Liver (tissue), 9 donors: ENCODE data around the gene NAAA. TPM values are rescaled to one million over a fixed set of nuclear protein-coding genes. Genes with fewer than 3 reads are reported as not detected.
"Not testable (repeated sequence)": the region's sequence is repeated elsewhere in the genome, so short reads cannot be mapped to it uniquely, and the experiment has no call there.

ENCODE experiments used
- DNase-seq: peaks from one replicate; pipeline ENCODE4 v3.0.0-alpha.2; 2017; ENCODE audit warnings: low spot score
- H3K27ac ChIP-seq, 2 donors: one replicate each; pipeline ENCODE4 v1.7.0; 2013; ENCODE audit warnings: inconsistent platforms in 2 of 2, low read length in 2 of 2, control low read depth in 1 of 2, low read depth in 1 of 2, mild to moderate bottlenecking in 1 of 2
- H3K27me3 ChIP-seq, 4 donors: one replicate each; pipeline versions ENCODE4 v1.6.1 to v1.7.0; 2013; ENCODE audit warnings: low read length in 3 of 4, inconsistent platforms in 1 of 4, mild to moderate bottlenecking in 1 of 4, moderate library complexity in 1 of 4; ENCODE audit not compliant: control insufficient read depth in 4 of 4, insufficient read depth in 4 of 4
- H3K36me3 ChIP-seq, 4 donors: one replicate each; pipeline versions ENCODE4 v1.6.1 to v1.7.0; 2013; ENCODE audit warnings: low read length in 3 of 4, mild to moderate bottlenecking in 3 of 4, low read depth in 1 of 4, moderate library complexity in 1 of 4; ENCODE audit not compliant: control insufficient read depth in 4 of 4, insufficient read depth in 3 of 4
- H3K4me1 ChIP-seq, 4 donors: one replicate each; pipeline versions ENCODE4 v1.6.1 to v1.7.0; 2013; ENCODE audit warnings: low read length in 3 of 4, mild to moderate bottlenecking in 3 of 4, moderate library complexity in 1 of 4; ENCODE audit not compliant: control insufficient read depth in 4 of 4, insufficient read depth in 4 of 4
- H3K4me3 ChIP-seq, 3 donors: one replicate each; pipeline versions ENCODE4 v1.6.1 to v1.7.0; 2013; ENCODE audit warnings: low read length in 3 of 3, control low read depth in 1 of 3, low read depth in 1 of 3, mild to moderate bottlenecking in 1 of 3
- H3K9ac ChIP-seq, 2 donors: one replicate each; pipeline ENCODE4 v1.7.0; 2013; ENCODE audit warnings: low read length in 2 of 2, mild to moderate bottlenecking in 2 of 2, moderate library complexity in 2 of 2, control low read depth in 1 of 2, low read depth in 1 of 2
- H3K9me3 ChIP-seq, 4 donors: one replicate each; pipeline versions ENCODE4 v1.6.1 to v1.7.0; 2013; ENCODE audit warnings: low read length in 3 of 4; ENCODE audit not compliant: control insufficient read depth in 4 of 4
- EGR1 ChIP-seq, 2 donors: IDR thresholded peaks; 2 replicates each; pipeline ENCODE4 v1.6.1; 2016 to 2018; ENCODE audit warnings: antibody characterized with exemption in 2 of 2, low read depth in 2 of 2
- FOXA2 ChIP-seq: IDR thresholded peaks from 2 replicates; pipeline ENCODE4 v1.6.1; 2016; ENCODE audit warnings: antibody characterized with exemption
- GABPA ChIP-seq, 2 donors: IDR thresholded peaks in 1 of 2; conservative IDR thresholded peaks in 1 of 2; 2 replicates each; pipeline ENCODE4 v1.6.1; 2016; ENCODE audit warnings: antibody characterized with exemption in 2 of 2, mild to moderate bottlenecking in 1 of 2, moderate library complexity in 1 of 2
- HNF4A ChIP-seq, 2 donors: conservative IDR thresholded peaks; 2 replicates each; pipeline ENCODE4 v1.6.1; 2016; ENCODE audit warnings: antibody characterized with exemption in 2 of 2, mild to moderate bottlenecking in 2 of 2
- HNF4G ChIP-seq: IDR thresholded peaks from 2 replicates; pipeline ENCODE4 v1.6.1; 2016; ENCODE audit warnings: antibody characterized with exemption
- JUND ChIP-seq, 2 donors: IDR thresholded peaks; 2 replicates each; pipeline ENCODE4 v1.6.1; 2016; ENCODE audit warnings: antibody characterized with exemption in 2 of 2
- RXRA ChIP-seq, 2 donors: IDR thresholded peaks; 2 replicates each; pipeline ENCODE4 v1.6.1; 2017 to 2018; ENCODE audit warnings: antibody characterized with exemption in 2 of 2, mild to moderate bottlenecking in 1 of 2
- SP1 ChIP-seq: IDR thresholded peaks from 2 replicates; pipeline ENCODE4 v1.6.1; 2018; ENCODE audit warnings: antibody characterized with exemption, mild to moderate bottlenecking
- TAF1 ChIP-seq: conservative IDR thresholded peaks from 2 replicates; pipeline ENCODE4 v1.6.1; 2016; ENCODE audit warnings: antibody characterized with exemption, mild to moderate bottlenecking
- YY1 ChIP-seq: IDR thresholded peaks from 2 replicates; pipeline ENCODE4 v1.6.1; 2016; ENCODE audit warnings: antibody characterized with exemption, mild to moderate bottlenecking
- WGBS: extraction: QIAGEN DNeasy Blood & Tissue Kit; methylation state at CpG from one replicate; pipeline ENCODE4 v1.1.7; 2013; 5-methylcytosine and 5-hydroxymethylcytosine counted together
- polyA plus RNA-seq, 2 donors: library from polyadenylated mRNA; stranded (reverse) in 1 of 2; unstranded in 1 of 2; fragments of 200-250 nt in 1 of 2; fragments of >200 nt in 1 of 2; fragmentation: Nextera tagmentation in 1 of 2; extraction: Ambion mirVana in 1 of 2; gene quantifications; one replicate each; pipeline versions ENCODE4 v1.2.1 to v1.2.3, GENCODE V29; 2013 to 2015
- total RNA-seq, 2 donors: library from RNA; depleted of rRNA; stranded (reverse); fragments of >200 nt; gene quantifications; one replicate each; pipeline ENCODE4 v1.2.3, GENCODE V29; 2014
- TF ChIP-seq, protein P1 (sequence below): fragments of 150-350 bp; IDR thresholded peaks from 2 replicates; pipeline ENCODE4 v1.5.1; 2017; ENCODE audit warnings: improper control_type of control experiment, low read depth, low read length; ENCODE audit not compliant: missing input control
- TF ChIP-seq, protein P2 (sequence below): IDR thresholded peaks from 2 replicates; pipeline ENCODE4 v1.6.1; 2016; ENCODE audit warnings: antibody characterized with exemption
- TF ChIP-seq, protein P3 (sequence below): IDR thresholded peaks from 2 replicates; pipeline ENCODE4 v1.6.1; 2016; ENCODE audit warnings: antibody characterized with exemption
- TF ChIP-seq, protein P4 (sequence below): IDR thresholded peaks from 2 replicates; pipeline ENCODE4 v1.6.1; 2016; ENCODE audit warnings: antibody characterized with exemption
- donor health status: healthy.
- donor health status: healthy.
- donor health status: healthy.
- donor health status: healthy.
- donor health status: healthy.

The NAAA gene
- total and polyA plus RNA-seq, 4 donors, result 42.2 to 122 (median 57.2) TPM

DNA sequence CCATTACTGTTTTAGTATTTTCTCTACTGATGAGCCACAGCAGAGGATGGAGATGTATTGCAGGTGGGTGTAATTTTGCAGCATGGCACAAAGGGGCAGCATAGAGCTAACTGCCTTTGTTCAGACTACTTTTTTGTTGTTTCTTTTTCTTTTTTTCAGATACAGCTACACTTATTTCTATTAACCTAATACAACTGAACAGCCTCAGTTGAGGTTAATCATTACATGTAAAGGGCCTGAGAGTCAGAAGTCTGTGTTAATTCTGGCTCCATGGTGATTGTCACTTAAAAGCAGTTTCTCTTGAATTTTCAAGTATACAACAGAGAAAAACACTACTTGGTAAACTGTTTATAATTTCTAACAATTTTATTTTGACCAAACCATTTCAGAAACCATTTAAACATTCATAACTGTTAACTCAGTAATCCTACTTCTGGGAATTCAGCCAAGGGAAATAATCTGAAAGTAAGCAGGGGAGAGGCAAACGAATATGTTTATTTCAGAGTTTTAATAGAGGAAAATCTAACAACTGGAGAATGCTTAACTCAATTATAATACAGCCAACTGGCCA is 24.6 kb downstream of the NAAA start (continued):
- TF ChIP-seq, protein P1, sequence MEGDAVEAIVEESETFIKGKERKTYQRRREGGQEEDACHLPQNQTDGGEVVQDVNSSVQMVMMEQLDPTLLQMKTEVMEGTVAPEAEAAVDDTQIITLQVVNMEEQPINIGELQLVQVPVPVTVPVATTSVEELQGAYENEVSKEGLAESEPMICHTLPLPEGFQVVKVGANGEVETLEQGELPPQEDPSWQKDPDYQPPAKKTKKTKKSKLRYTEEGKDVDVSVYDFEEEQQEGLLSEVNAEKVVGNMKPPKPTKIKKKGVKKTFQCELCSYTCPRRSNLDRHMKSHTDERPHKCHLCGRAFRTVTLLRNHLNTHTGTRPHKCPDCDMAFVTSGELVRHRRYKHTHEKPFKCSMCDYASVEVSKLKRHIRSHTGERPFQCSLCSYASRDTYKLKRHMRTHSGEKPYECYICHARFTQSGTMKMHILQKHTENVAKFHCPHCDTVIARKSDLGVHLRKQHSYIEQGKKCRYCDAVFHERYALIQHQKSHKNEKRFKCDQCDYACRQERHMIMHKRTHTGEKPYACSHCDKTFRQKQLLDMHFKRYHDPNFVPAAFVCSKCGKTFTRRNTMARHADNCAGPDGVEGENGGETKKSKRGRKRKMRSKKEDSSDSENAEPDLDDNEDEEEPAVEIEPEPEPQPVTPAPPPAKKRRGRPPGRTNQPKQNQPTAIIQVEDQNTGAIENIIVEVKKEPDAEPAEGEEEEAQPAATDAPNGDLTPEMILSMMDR, result peak; percentile 97
- TF ChIP-seq GABPA (IDR thresholded peaks at IDR 0.05 in 1 of 2, conservative IDR thresholded peaks at IDR 0.05 in 1 of 2), result no peak

DNA sequence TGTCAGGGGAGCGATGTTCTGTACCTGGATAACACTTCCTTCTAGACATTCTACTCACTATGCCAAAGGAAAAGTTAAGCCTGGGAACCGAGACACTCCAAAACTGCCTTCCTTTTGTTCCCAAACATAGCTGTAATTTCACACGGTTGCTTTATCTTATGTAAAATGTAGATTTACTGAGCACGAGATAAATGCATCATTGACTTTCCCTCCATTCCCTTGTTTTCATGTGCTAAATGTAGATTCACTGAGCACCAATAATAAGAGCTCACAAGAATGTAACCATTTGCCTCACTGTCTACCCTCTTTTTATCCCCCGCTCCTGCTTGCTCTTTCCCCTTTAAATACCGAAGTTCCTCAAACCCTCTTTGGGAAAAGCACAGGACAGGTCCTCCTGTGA is 27.8 kb downstream of the NAAA start:
- no peaks in the 10 kb centered on the region for H3K9me3 ChIP-seq
- no peak overlapping the region for H3K9ac ChIP-seq
- H3K4me1 ChIP-seq, result peaks cover 0 to 10% (median 4%) of the 10 kb centered on the region in 4 donors
- WGBS, result 79% methylated on average over 6 of the region's 6 CpGs
- H3K36me3 ChIP-seq, result peaks cover 0 to 4% (median 1%) of the 10 kb centered on the region in 4 donors
- no peaks in the 10 kb centered on the region for H3K27me3 ChIP-seq
- TF ChIP-seq FOXA2 (no peak), SP1 (no peak), JUND (IDR thresholded peaks at IDR 0.05) (no peak)
- TF ChIP-seq, protein P2, sequence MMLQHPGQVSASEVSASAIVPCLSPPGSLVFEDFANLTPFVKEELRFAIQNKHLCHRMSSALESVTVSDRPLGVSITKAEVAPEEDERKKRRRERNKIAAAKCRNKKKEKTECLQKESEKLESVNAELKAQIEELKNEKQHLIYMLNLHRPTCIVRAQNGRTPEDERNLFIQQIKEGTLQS, result no peak
- TF ChIP-seq, protein P3, sequence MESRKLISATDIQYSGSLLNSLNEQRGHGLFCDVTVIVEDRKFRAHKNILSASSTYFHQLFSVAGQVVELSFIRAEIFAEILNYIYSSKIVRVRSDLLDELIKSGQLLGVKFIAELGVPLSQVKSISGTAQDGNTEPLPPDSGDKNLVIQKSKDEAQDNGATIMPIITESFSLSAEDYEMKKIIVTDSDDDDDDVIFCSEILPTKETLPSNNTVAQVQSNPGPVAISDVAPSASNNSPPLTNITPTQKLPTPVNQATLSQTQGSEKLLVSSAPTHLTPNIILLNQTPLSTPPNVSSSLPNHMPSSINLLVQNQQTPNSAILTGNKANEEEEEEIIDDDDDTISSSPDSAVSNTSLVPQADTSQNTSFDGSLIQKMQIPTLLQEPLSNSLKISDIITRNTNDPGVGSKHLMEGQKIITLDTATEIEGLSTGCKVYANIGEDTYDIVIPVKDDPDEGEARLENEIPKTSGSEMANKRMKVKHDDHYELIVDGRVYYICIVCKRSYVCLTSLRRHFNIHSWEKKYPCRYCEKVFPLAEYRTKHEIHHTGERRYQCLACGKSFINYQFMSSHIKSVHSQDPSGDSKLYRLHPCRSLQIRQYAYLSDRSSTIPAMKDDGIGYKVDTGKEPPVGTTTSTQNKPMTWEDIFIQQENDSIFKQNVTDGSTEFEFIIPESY, result no peak
- H3K4me3 ChIP-seq, result no peak overlapping the region
- no peak overlapping the region for H3K27ac ChIP-seq
- DNase-seq, result no peak

DNA sequence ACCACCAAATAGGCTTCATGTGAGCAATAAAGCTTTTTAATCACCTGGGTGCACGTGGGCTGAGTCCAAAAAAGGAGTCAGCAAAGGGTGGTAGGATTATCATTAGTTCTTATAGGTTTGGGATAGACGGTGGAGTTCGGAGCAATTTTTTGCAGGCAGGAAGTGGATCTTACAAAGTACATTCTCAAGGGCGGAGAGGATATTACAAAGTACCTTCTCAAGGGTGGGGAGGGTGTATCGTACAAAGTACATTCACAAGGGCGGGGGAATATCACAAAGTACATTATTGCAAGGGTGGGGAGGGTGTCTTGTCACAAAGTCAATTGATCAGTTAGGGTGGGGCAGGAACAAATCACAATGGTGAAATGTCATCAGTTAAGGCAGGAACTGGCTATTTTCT is 30.0 kb downstream of the NAAA start:
- WGBS, result 88% methylated on average over 6 of the region's 6 CpGs
- H3K9me3 ChIP-seq, H3K4me1 ChIP-seq, H3K4me3 ChIP-seq, H3K27ac ChIP-seq, H3K36me3 ChIP-seq, DNase-seq, H3K27me3 ChIP-seq, H3K9ac ChIP-seq: not testable (repeated sequence)

DNA sequence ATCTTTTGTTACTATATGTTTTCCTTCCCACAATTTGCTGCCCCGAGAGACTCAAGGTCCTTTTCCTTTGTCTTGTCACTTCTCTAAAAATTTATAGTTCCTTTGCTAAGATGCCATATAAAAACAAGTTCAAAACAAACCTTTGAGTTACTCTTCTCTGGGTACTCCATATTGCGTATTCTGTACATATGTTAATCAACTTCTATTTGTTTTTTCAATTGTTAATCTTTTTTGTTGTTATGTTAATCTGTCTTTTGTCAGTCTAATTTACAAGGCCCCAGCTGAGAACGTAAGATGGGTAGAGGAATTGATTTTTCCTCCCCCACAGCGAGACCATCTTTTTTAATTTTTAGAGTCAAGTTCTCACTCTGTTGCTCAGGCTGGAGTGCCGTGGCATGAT is 31.4 kb downstream of the NAAA start:
- H3K9ac ChIP-seq, result no peak overlapping the region
- no peaks in the 10 kb centered on the region for H3K9me3 ChIP-seq
- WGBS, result 82% methylated on average over 5 of the region's 5 CpGs
- no peaks in the 10 kb centered on the region for H3K36me3 ChIP-seq
- no peak overlapping the region for H3K27ac ChIP-seq
- no peak overlapping the region for H3K4me3 ChIP-seq
- no peaks in the 10 kb centered on the region for H3K4me1 ChIP-seq
- H3K27me3 ChIP-seq, result no peaks in the 10 kb centered on the region
- no peak for DNase-seq
- TF ChIP-seq TAF1 (no peak), HNF4A (conservative IDR thresholded peaks at IDR 0.05) (no peak), SP1 (no peak), EGR1 (IDR thresholded peaks at IDR 0.05; ENCODE audit: low read depth in 2 of 2) (no peak), YY1 (no peak), RXRA (IDR thresholded peaks at IDR 0.05) (no peak), HNF4G (no peak)
- TF ChIP-seq, protein P2, result no peak
- TF ChIP-seq, protein P4, sequence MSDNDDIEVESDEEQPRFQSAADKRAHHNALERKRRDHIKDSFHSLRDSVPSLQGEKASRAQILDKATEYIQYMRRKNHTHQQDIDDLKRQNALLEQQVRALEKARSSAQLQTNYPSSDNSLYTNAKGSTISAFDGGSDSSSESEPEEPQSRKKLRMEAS, result no peak
- TF ChIP-seq, protein P3, result no peak
- TF ChIP-seq, protein P1, result no peak
